GM21526 (cell line): ENCODE data around the gene DCDC1.
A peak's percentile ranks its signal among the peaks of the same experiment; 100 is the strongest.

Experiments
- ATAC-seq: cut with Tn5 transposase; IDR thresholded peaks from one replicate; pipeline ENCODE4 v1.9.1; 2021; ENCODE audit warnings: moderate library complexity; ENCODE audit not compliant: unreplicated experiment, low FRiP score

The DCDC1 gene

DNA sequence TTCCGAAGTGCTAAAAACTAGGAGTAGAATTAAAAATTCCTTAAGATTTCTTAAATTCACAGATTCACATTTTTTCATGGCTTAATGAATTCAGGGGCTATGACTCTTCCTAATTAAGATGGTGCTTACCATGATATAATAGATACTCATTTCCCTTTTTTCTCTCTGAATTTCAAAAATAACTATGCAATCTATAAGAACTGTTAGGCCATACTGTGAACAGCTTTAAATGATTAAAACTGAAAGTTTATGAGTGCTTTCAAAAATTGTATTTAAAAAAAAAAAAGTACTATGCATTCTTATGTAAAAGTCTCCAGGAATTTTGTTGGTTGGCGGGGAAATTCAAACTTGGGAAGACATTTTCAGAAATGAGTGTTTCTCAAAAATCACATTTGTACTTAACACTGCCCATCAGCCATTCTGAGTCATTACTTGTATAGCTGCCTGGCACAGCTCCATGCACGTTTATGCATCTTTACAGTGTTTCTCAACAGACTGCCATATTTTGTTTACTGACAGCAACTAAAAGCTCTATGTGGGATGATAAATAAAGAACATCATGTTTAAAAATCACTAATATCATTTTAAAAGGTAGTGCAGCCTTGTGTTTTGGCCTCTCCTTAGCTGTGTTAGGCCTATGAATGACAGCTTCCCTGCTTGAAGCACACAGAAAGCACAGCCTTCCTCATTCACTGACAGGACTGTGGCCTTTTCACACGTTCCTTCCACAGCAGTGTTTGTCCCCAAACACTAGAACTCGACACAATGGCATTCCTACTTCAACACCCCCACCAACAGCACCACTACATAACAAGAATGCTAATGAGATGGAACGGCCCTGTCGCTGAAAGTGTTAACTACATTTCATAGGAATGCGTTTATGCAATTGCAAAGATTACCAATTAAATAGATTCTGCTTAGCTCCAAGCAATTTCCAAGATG lies 131.4 kb downstream of the DCDC1 start:
- ATAC-seq: no peak

DNA sequence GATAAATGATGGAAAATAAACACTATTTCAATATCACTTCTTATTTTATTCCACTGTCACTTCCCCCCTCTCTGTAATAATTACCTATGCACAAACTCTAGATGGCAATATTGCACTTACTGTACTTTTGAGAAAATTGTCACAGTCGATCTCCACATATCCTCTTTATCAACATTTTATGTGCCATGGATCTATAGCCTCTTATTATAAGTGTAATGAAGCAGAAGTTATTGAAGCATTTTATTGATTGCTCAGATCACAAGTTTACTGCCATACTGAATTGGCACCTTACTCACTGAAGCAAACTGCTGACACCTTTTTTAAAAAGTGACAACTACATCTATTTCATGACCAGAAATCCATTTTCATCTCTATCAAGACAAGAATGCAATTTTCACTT lies 133.4 kb downstream of the DCDC1 start:
- ATAC-seq: no peak

GRCh38 chr11:31233425-31233824 lies 136.1 kb downstream of the DCDC1 start:
- ATAC-seq: peak; percentile 54

GRCh38 chr11:31231601-31232000 lies 137.9 kb downstream of the DCDC1 start:
- no peak for ATAC-seq

DNA sequence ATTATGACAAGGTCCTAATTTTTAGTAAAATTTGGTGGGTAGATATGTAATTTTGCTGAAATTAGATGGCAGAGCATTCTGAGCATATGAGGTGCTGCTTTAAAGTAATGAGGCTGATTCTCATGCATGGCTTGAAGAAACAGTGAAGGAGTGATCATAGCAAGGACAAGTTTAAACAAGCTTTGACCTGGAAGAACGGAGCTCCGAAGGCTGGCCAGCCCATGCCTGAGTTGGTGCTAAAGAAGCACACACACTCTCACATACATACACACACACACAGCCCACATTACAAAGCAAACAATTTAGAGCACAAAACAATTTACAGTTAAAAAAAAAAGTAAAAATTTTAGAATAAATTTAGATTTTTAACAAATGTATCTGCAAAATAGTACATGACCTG lies 150.7 kb downstream of the DCDC1 start:
- ATAC-seq: no peak

- no peak for ATAC-seq
Measured at GRCh38 chr11:31214372-31214771, 155.2 kb downstream of the DCDC1 start.

- ATAC-seq: no peak
Measured at GRCh38 chr11:31199378-31199777, 170.2 kb downstream of the DCDC1 start.

- ATAC-seq: no peak
Measured at GRCh38 chr11:31173926-31174680, 195.4 kb downstream of the DCDC1 start.

GRCh38 chr11:31160504-31161422 lies 208.8 kb downstream of the DCDC1 start:
- ATAC-seq: peak; percentile 86

GRCh38 chr11:31150841-31151240 lies 218.7 kb downstream of the DCDC1 start:
- ATAC-seq: no peak

DNA sequence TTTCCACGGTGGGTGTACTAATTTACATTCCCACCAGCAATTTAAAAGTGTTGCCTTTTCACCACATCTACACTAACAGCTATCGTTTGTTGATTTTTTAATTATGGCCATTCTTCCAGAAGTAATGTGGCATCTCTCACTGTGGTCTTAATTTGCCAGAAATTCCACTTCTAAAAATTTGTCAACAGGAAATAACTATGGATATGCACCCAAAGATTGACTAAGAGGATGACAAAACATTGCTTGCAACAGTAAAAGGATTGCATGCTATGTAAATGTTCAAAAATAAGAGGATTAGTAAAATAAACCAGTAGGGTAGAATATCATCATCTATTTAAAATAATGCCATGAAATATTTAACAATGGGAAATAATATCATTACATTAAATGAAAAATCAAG lies 219.5 kb downstream of the DCDC1 start:
- no peak for ATAC-seq

- no peak for ATAC-seq
Measured at GRCh38 chr11:31141789-31142188, 227.8 kb downstream of the DCDC1 start.

DNA sequence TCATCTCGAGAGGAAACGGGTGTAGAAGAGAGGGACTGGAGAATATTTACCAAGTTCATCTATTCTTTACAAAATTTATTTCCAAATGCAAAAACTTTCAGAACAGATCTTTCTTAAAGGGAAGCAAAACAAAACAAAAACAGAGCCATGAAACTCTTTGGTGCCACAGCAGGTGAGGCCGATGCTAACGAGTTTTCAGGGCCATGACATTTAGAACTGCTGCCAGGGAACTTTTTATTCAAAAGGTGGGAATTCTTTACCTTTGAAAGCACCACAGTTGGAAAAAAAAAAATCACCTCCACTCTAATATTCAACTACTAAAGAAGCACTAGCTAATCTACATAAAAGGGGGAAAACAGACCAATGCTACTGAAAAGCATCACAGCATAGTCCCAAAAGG lies 230.1 kb downstream of the DCDC1 start:
- no peak for ATAC-seq

DNA sequence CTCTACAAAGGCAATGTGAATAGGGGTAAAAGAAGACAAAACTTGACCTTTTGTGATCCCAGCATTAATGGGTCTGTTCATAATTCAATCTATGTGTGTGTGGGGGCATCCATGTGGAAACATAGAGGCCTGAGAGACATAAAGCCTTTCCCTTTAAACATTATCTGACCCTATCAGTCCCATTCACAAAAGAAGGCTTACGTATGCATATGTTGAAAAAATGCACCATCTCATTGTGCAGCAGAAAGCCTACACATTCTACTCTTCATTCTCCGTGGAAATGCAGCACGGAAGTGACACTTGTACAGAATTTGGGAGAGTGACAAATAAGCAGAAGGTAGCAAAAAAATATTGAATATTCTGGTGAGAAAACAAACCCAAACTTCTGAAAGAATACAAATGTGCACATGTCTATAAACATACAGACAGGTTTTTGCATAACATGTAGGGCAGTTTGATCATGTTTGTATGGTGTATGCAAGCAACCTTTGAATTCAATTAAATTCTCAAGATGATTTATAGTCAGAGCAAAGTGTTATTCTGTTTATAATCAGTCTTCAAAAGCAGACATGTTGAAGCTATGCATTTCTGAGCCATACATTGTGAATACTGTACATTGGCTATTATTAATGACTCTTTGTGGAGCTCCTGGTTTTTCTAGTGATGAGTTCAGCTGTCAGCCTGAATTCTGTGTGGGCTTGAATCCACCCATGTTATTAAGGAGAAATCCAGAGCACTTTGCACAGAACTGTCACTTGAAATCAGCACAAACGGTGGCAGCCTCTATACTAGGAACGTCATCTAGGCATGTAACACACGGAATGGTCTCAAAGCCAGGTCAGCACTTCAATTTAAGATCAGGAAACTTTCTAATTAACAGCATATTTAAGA lies 236.8 kb downstream of the DCDC1 start:
- ATAC-seq: no peak

DNA sequence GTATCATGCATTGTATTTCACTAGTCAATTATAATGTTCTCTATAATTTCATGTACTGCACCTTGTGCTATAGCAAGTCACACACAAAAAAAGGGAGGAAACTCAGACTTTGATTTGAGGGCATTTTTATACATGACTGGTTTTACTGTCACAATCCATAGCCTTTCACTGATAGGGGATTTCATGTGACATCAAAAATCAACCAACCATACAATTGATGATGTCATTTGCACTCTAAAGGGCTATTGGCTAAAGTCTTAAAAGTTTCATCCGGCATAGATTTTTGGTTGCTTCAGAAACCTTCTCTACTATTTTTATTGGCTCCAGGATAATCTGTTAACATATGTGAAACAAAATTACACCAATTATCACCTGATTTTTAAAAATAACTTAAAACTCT lies 237.8 kb downstream of the DCDC1 start:
- ATAC-seq: no peak

- no peak for ATAC-seq
Measured at GRCh38 chr11:31127290-31127689, 242.2 kb downstream of the DCDC1 start.

GRCh38 chr11:31120428-31120827 lies 249.1 kb downstream of the DCDC1 start:
- ATAC-seq: no peak

GRCh38 chr11:31118566-31118965 lies 251.0 kb downstream of the DCDC1 start:
- ATAC-seq: no peak

GRCh38 chr11:31117038-31117437 lies 252.5 kb downstream of the DCDC1 start:
- no peak for ATAC-seq

GRCh38 chr11:31114442-31114841 lies 255.1 kb downstream of the DCDC1 start:
- no peak for ATAC-seq
